HepG2 (cell line): ENCODE results near the gene ZNF608. TPM values are rescaled to one million over a fixed set of nuclear protein-coding genes. Genes with fewer than 3 reads are reported as not detected.

Experiments
- ATAC-seq: fragments of 200-7000 bp; cut with Tn5 transposase; 3 replicates; pipeline ENCODE4 v1.9.1; 2020; ENCODE audit warnings: mild to moderate bottlenecking, moderate library complexity
- BruUV-seq: library from RNA; stranded (reverse); fragments of 400-500 nt; replicated peaks from 2 replicates; lab custom pipeline; 2021; lab: Mats Ljungman, UMichigan
- CTCF ChIA-PET: fragments of 300-600 bp; formaldehyde crosslinking; extraction: SDS; loops from one replicate; lab custom pipeline; 2021; ENCODE audit warnings: low total read pairs, inconsistent platforms, low intra/inter-chr PET ratio; lab: Yijun Ruan, JAX
- POLR2A ChIA-PET: fragments of 350-600 bp; sonication (Branson Sonifier 250); formaldehyde crosslinking; loops from one replicate; lab custom pipeline; 2020; ENCODE audit warnings: antibody characterized with exemption, inconsistent platforms; lab: Yijun Ruan, JAX
- DNase-seq: peaks from one replicate; pipeline ENCODE4 v3.0.0-alpha.2; 2015; ENCODE audit warnings: low spot score
- FAIRE-seq: peaks from 3 replicates; lab custom pipeline; 2011; peaks lifted over from hg19 to GRCh38; lab: Jason Lieb, UNC
- H2AFZ ChIP-seq: one replicate; pipeline ENCODE4 v1.6.1; 2011; ENCODE audit warnings: low read length, inconsistent platforms
- H3K27ac ChIP-seq: fragments of 300-600 bp; 3 replicates; pipeline ENCODE4 v1.8.0; 2011; ENCODE audit warnings: mixed run types, mild to moderate bottlenecking, mixed read lengths, low read length, inconsistent platforms; ENCODE audit not compliant: insufficient read depth; ENCODE audit errors: extremely low read length
- H3K27me3 ChIP-seq, 2 experiments: fragments of 200-600 bp in 1 of 2; 2 replicates in 1 of 2; 3 replicates in 1 of 2; pipeline versions ENCODE4 v1.6.0 to v1.8.0; 2011; ENCODE audit warnings: low read length in 2 of 2, mild to moderate bottlenecking in 2 of 2, moderate library complexity in 2 of 2, inconsistent platforms in 1 of 2; ENCODE audit not compliant: insufficient read depth in 2 of 2, control insufficient read depth in 1 of 2
- H3K36me3 ChIP-seq, 2 experiments: fragments of 200-600 bp in 1 of 2; replicated peaks in 1 of 2; 2 replicates in 1 of 2; 3 replicates in 1 of 2; pipeline versions ENCODE4 v1.5.1 to v1.8.0; 2011; ENCODE audit warnings: low read length in 2 of 2, inconsistent platforms in 1 of 2; ENCODE audit not compliant: insufficient read depth in 2 of 2, control insufficient read depth in 1 of 2
- H3K4me1 ChIP-seq: 2 replicates; pipeline ENCODE4 v1.5.1; 2012; ENCODE audit warnings: low read length, inconsistent platforms; ENCODE audit not compliant: insufficient read depth
- H3K4me2 ChIP-seq: 2 replicates; pipeline ENCODE4 v1.6.0; 2011; ENCODE audit warnings: low read depth, low read length, inconsistent platforms
- H3K4me3 ChIP-seq, 3 experiments: fragments of 200-600 bp in 1 of 3; sonication (generic), shearing (Covaris generic) in 1 of 3; replicated peaks in 1 of 3; 2 replicates each; pipeline ENCODE4 v1.5.1; 2011 to 2016; ENCODE audit warnings: low read length in 3 of 3, inconsistent platforms in 2 of 3, low read depth in 2 of 3, mild to moderate bottlenecking in 2 of 3, control low read depth in 1 of 3, mixed read lengths in 1 of 3; ENCODE audit not compliant: insufficient read depth in 1 of 3
- H3K79me2 ChIP-seq: one replicate; pipeline ENCODE4 v1.6.1; 2011; ENCODE audit warnings: low read length, inconsistent platforms; ENCODE audit not compliant: insufficient read depth
- H3K9ac ChIP-seq: 2 replicates; pipeline ENCODE4 v1.6.0; 2011; ENCODE audit warnings: mild to moderate bottlenecking, low read depth, low read length, inconsistent platforms; ENCODE audit not compliant: insufficient read depth
- H3K9me3 ChIP-seq: 2 replicates; pipeline ENCODE4 v1.5.1; 2012; ENCODE audit warnings: mild to moderate bottlenecking, low read length
- H4K20me1 ChIP-seq: 2 replicates; pipeline ENCODE4 v1.6.0; 2011; ENCODE audit warnings: inconsistent platforms, mild to moderate bottlenecking, low read length, moderate library complexity; ENCODE audit not compliant: insufficient read depth
- CBFB ChIP-seq: sonication (generic); formaldehyde crosslinking; IDR thresholded peaks from 2 replicates; pipeline ENCODE4 v1.4.0; 2020; ENCODE audit warnings: missing genetic modification reagents
- FOXJ3 ChIP-seq: sonication (generic); formaldehyde crosslinking; IDR thresholded peaks from 2 replicates; pipeline ENCODE4 v1.4.0; 2020; ENCODE audit warnings: missing genetic modification reagents, mild to moderate bottlenecking, borderline replicate concordance
- HDAC1 ChIP-seq: sonication (generic); formaldehyde crosslinking; IDR thresholded peaks from 2 replicates; pipeline ENCODE4 v1.5.1; 2020; ENCODE audit warnings: mild to moderate bottlenecking, missing genetic modification reagents
- NFYC ChIP-seq: IDR thresholded peaks from 2 replicates; pipeline ENCODE4 v1.6.1; 2016; ENCODE audit warnings: missing genetic modification reagents, missing compliant biosample characterization
- ONECUT2 ChIP-seq: sonication (generic); formaldehyde crosslinking; IDR thresholded peaks from 2 replicates; pipeline ENCODE4 v1.4.0; 2020; ENCODE audit warnings: missing genetic modification reagents
- ZNF652 ChIP-seq: IDR thresholded peaks from 2 replicates; pipeline ENCODE4 v1.6.1; 2016; ENCODE audit warnings: low read depth, borderline replicate concordance
- WGBS: methylation state at CpG from one replicate; pipeline ENCODE4 v1.1.6; 2017; ENCODE audit warnings: low lambda C conversion rate; 5-methylcytosine and 5-hydroxymethylcytosine counted together
- in situ Hi-C: cut with HindIII; loops from 2 replicates; pipeline ENCODE4 v1.10.0; 2017; ENCODE audit warnings: low pct_unique_long_range_greater_than_20kb; ENCODE audit not compliant: extremely low pct_ligation_motif_present
- intact Hi-C: fragments of 100-400 bp; cut with micrococcal nuclease; formaldehyde crosslinking; loops from one replicate; pipeline ENCODE4 v1.10.0; 2022; ENCODE audit not compliant: unreplicated experiment
- polyA plus RNA-seq, 8 experiments: library from polyadenylated mRNA; depleted of rRNA in 3 of 8; stranded (reverse) in 7 of 8; unstranded in 1 of 8; fragments of >200 nt; fragmentation: Illumina TruSeq in 4 of 8; extraction: Trizol in 4 of 8; gene quantifications; 2 replicates each; pipeline versions ENCODE4 v1.2.1 to v1.2.3, GENCODE V29; 2011 to 2016; ENCODE audit warnings: low read depth in 4 of 8, missing spikeins in 1 of 8, mixed read lengths in 1 of 8; ENCODE audit not compliant: insufficient read depth in 1 of 8
- total RNA-seq, 5 experiments: library from RNA; depleted of rRNA; stranded (reverse); fragments of >200 nt; fragmentation: Illumina TruSeq; extraction: Trizol; gene quantifications; 2 replicates each; pipeline ENCODE4 v1.2.3, GENCODE V29; 2016; ENCODE audit warnings: low read depth in 1 of 5
- TF ChIP-seq, protein P1 (sequence below): sonication (generic); formaldehyde crosslinking; IDR thresholded peaks from 2 replicates; pipeline ENCODE4 v1.9.0; 2021; ENCODE audit warnings: missing genetic modification reagents, borderline replicate concordance
- TF ChIP-seq, protein P2 (sequence below): sonication (generic); formaldehyde crosslinking; IDR thresholded peaks from 2 replicates; pipeline ENCODE4 v1.4.0; 2020; ENCODE audit warnings: missing genetic modification reagents
- TF ChIP-seq, protein P3 (sequence below): sonication (generic); formaldehyde crosslinking; IDR thresholded peaks from 2 replicates; pipeline ENCODE4 v1.4.0; 2020; ENCODE audit warnings: missing genetic modification reagents, borderline replicate concordance
- TF ChIP-seq, protein P4 (sequence below): sonication (generic); formaldehyde crosslinking; IDR thresholded peaks from 2 replicates; pipeline ENCODE4 v1.5.1; 2020; ENCODE audit warnings: mild to moderate bottlenecking, missing genetic modification reagents, borderline replicate concordance

ZNF608 gene
- total and polyA plus RNA-seq, 2 of the 13 experiments (the other 11 are each of a cell fraction or from before 2014, with no cell fraction given) = 0.66 to 0.91 TPM

DNA sequence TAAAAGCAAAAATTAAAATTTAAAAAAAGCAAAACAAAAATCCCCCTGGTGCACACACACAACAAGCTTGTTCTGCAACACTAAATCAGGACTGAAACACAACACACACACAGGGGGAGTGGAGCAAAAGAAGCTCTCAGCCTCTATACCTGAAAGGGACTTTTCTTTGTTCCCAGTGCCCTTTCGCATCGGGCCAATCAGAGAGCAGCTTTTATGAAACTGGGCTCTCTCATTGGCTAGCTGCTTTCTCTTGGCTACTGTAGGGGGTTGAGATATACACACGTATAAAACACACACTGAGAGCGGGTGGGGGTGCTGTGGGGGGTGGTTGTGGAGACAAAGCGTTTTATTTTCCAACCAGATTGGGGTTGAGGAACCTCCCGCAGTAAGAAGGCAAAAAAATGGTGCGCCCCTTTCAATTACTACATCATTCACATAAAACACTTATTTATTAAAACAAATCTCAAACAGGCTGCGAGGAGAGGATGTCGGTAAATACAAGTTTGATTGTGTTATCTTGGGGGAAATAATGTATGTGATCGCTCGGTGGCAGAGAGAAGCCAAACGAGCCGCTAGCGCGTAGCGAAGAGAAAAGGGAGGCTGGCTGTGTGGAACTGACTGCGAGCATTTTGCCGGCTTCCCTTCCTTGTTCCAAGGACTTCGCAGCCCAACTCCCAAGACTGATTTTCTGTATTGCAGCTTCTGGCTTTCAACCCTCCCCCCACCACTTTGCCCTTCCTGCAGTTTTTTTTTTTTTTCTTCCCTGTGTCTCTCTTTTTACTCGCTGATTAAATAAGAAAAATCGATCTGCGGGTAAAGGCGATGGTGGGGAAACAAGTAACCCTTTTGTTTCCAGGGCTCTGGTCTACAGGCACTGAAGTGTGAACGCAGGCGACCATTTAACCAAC, 2.5 kb upstream of the ZNF608 start:
- DNase-seq (peak; percentile 81), FAIRE-seq (peak; percentile 59), ATAC-seq (peak; percentile 93)
- no TSS peak for BruUV-seq
- Histone ChIP-seq H3K27ac (peak overlapping the region; percentile 71), H3K79me2 (no peaks in the 10 kb centered on the region), H3K9me3 (no peaks in the 10 kb centered on the region), H3K4me3 (peak overlapping the region; percentile 49 to 73 (median 68)), H3K4me1 (peaks cover 29% of the 10 kb centered on the region), H2AFZ (peak overlapping the region; percentile 81), H3K27me3 (peaks cover 0 to 27% of the 10 kb centered on the region in 2 experiments; a peak in 3 of 5 replicates), H3K36me3 (no peaks in the 10 kb centered on the region), H4K20me1 (no peaks in the 10 kb centered on the region), H3K4me2 (peak overlapping the region; percentile 90), H3K9ac (peak overlapping the region; percentile 64)
- ChIA-PET CTCF (no interaction called here), POLR2A (interaction anchor here (0.7 to 3.1 kb wide), 12 partner anchors 10 to 168 kb away, joined by 3 to 15 read pairs (median 4); no protein-coding TSS in a partner anchor)
- 3% methylated on average over 25 of the region's 25 CpGs for WGBS
- intact Hi-C loops = loop anchor here (1.0 to 5.0 kb wide), 3 partner anchors 88 to 168 kb away; no protein-coding TSS in a partner anchor
- in situ Hi-C loops = no loop called here
- TF ChIP-seq, protein P1, sequence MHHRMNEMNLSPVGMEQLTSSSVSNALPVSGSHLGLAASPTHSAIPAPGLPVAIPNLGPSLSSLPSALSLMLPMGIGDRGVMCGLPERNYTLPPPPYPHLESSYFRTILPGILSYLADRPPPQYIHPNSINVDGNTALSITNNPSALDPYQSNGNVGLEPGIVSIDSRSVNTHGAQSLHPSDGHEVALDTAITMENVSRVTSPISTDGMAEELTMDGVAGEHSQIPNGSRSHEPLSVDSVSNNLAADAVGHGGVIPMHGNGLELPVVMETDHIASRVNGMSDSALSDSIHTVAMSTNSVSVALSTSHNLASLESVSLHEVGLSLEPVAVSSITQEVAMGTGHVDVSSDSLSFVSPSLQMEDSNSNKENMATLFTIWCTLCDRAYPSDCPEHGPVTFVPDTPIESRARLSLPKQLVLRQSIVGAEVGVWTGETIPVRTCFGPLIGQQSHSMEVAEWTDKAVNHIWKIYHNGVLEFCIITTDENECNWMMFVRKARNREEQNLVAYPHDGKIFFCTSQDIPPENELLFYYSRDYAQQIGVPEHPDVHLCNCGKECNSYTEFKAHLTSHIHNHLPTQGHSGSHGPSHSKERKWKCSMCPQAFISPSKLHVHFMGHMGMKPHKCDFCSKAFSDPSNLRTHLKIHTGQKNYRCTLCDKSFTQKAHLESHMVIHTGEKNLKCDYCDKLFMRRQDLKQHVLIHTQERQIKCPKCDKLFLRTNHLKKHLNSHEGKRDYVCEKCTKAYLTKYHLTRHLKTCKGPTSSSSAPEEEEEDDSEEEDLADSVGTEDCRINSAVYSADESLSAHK = no peak
- TF ChIP-seq CBFB (CRISPR knock-in tag) (no peak), ZNF652 (CRISPR knock-in tag) (peak; percentile 98), FOXJ3 (CRISPR knock-in tag) (peak; percentile 71; the same call in 1 of the 2 replicates), NFYC (CRISPR knock-in tag) (peak; percentile 77), ONECUT2 (CRISPR knock-in tag) (peak; percentile 97), HDAC1 (CRISPR knock-in tag) (peak; percentile 49; the same call in 1 of the 2 replicates)
- TF ChIP-seq, protein P2, sequence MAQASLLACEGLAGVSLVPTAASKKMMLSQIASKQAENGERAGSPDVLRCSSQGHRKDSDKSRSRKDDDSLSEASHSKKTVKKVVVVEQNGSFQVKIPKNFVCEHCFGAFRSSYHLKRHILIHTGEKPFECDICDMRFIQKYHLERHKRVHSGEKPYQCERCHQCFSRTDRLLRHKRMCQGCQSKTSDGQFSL (CRISPR knock-in tag) = peak; percentile 38
- TF ChIP-seq, protein P3, sequence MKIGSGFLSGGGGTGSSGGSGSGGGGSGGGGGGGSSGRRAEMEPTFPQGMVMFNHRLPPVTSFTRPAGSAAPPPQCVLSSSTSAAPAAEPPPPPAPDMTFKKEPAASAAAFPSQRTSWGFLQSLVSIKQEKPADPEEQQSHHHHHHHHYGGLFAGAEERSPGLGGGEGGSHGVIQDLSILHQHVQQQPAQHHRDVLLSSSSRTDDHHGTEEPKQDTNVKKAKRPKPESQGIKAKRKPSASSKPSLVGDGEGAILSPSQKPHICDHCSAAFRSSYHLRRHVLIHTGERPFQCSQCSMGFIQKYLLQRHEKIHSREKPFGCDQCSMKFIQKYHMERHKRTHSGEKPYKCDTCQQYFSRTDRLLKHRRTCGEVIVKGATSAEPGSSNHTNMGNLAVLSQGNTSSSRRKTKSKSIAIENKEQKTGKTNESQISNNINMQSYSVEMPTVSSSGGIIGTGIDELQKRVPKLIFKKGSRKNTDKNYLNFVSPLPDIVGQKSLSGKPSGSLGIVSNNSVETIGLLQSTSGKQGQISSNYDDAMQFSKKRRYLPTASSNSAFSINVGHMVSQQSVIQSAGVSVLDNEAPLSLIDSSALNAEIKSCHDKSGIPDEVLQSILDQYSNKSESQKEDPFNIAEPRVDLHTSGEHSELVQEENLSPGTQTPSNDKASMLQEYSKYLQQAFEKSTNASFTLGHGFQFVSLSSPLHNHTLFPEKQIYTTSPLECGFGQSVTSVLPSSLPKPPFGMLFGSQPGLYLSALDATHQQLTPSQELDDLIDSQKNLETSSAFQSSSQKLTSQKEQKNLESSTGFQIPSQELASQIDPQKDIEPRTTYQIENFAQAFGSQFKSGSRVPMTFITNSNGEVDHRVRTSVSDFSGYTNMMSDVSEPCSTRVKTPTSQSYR (CRISPR knock-in tag) = peak; percentile 86; the same call in 1 of the 2 replicates
- TF ChIP-seq, protein P4, sequence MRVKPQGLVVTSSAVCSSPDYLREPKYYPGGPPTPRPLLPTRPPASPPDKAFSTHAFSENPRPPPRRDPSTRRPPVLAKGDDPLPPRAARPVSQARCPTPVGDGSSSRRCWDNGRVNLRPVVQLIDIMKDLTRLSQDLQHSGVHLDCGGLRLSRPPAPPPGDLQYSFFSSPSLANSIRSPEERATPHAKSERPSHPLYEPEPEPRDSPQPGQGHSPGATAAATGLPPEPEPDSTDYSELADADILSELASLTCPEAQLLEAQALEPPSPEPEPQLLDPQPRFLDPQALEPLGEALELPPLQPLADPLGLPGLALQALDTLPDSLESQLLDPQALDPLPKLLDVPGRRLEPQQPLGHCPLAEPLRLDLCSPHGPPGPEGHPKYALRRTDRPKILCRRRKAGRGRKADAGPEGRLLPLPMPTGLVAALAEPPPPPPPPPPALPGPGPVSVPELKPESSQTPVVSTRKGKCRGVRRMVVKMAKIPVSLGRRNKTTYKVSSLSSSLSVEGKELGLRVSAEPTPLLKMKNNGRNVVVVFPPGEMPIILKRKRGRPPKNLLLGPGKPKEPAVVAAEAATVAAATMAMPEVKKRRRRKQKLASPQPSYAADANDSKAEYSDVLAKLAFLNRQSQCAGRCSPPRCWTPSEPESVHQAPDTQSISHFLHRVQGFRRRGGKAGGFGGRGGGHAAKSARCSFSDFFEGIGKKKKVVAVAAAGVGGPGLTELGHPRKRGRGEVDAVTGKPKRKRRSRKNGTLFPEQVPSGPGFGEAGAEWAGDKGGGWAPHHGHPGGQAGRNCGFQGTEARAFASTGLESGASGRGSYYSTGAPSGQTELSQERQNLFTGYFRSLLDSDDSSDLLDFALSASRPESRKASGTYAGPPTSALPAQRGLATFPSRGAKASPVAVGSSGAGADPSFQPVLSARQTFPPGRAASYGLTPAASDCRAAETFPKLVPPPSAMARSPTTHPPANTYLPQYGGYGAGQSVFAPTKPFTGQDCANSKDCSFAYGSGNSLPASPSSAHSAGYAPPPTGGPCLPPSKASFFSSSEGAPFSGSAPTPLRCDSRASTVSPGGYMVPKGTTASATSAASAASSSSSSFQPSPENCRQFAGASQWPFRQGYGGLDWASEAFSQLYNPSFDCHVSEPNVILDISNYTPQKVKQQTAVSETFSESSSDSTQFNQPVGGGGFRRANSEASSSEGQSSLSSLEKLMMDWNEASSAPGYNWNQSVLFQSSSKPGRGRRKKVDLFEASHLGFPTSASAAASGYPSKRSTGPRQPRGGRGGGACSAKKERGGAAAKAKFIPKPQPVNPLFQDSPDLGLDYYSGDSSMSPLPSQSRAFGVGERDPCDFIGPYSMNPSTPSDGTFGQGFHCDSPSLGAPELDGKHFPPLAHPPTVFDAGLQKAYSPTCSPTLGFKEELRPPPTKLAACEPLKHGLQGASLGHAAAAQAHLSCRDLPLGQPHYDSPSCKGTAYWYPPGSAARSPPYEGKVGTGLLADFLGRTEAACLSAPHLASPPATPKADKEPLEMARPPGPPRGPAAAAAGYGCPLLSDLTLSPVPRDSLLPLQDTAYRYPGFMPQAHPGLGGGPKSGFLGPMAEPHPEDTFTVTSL (CRISPR knock-in tag) = peak; percentile 43; the same call in 1 of the 2 replicates
